ENCODE measurements around the gene STAM. TPM values are rescaled to one million over a fixed set of nuclear protein-coding genes. Genes with fewer than 3 reads are reported as not detected.

The STAM gene
- total RNA-seq, 2 donors from 2014 or later, result 7.3 to 15.5 TPM

GRCh38 chr10:17687117-17687831 is 43.3 kb downstream of the STAM start:
- 95 to 98% methylated on average over 15 of the region's 15 CpGs for WGBS, 2 donors
- no peak for ATAC-seq
- Histone ChIP-seq H3K9me3 (no peaks in the 10 kb centered on the region), H3K4me1 (peaks cover 7% of the 10 kb centered on the region), H3K4me3 (no peak overlapping the region), H3K27ac (no peak overlapping the region), H3K36me3 (replicated peaks in 1 of 2; ENCODE audit: insufficient read depth in 1 of 2, low read depth in 2 of 2) (peaks cover 0 to 7% of the 10 kb centered on the region in 2 donors), H3K27me3 (no peaks in the 10 kb centered on the region)
- intact Hi-C loops (cut with DNase I), result no loop called here
- TF ChIP-seq POLR2A (IDR thresholded peaks at IDR 0.05) (no peak), CTCF (IDR thresholded peaks at IDR 0.05) (no peak)
- DNase-seq, result no peak

- Histone ChIP-seq H3K4me1 (no peaks in the 10 kb centered on the region), H3K36me3 (replicated peaks in 1 of 2; ENCODE audit: insufficient read depth in 1 of 2, low read depth in 2 of 2) (peaks cover 0 to 7% of the 10 kb centered on the region in 2 donors), H3K27ac (no peak overlapping the region), H3K27me3 (no peaks in the 10 kb centered on the region), H3K4me3 (no peak overlapping the region), H3K9me3 (no peaks in the 10 kb centered on the region)
- TF ChIP-seq CTCF (IDR thresholded peaks at IDR 0.05) (no peak), POLR2A (IDR thresholded peaks at IDR 0.05) (no peak)
- no peak for ATAC-seq
- DNase-seq, result no peak
- intact Hi-C loops (cut with DNase I), result no loop called here
Observed at GRCh38 chr10:17689137-17689536, 45.2 kb downstream of the STAM start.

GRCh38 chr10:17693009-17693408 is 49.1 kb downstream of the STAM start:
- H3K36me3 ChIP-seq (replicated peaks in 1 of 2; ENCODE audit: insufficient read depth in 1 of 2, low read depth in 2 of 2), result peaks cover 0 to 7% of the 10 kb centered on the region in 2 donors
- no peaks in the 10 kb centered on the region for H3K27me3 ChIP-seq
- H3K4me3 ChIP-seq, result no peak overlapping the region
- intact Hi-C loops (cut with DNase I), result no loop called here
- TF ChIP-seq CTCF (IDR thresholded peaks at IDR 0.05) (no peak), POLR2A (IDR thresholded peaks at IDR 0.05) (no peak)
- no peak overlapping the region for H3K27ac ChIP-seq
- DNase-seq (no peak), ATAC-seq (no peak)
- H3K4me1 ChIP-seq, result no peaks in the 10 kb centered on the region
- no peaks in the 10 kb centered on the region for H3K9me3 ChIP-seq
- 82 to 86% methylated on average over 1 of the region's 1 CpG for WGBS, 2 donors

- Histone ChIP-seq H3K27ac (no peak overlapping the region), H3K36me3 (replicated peaks in 1 of 2; ENCODE audit: insufficient read depth in 1 of 2, low read depth in 2 of 2) (peaks cover 0 to 2% of the 10 kb centered on the region in 2 donors), H3K9me3 (no peaks in the 10 kb centered on the region), H3K4me3 (no peak overlapping the region), H3K27me3 (no peaks in the 10 kb centered on the region), H3K4me1 (no peaks in the 10 kb centered on the region)
- WGBS, 2 donors, result 97 to 98% methylated on average over 4 of the region's 4 CpGs
- DNase-seq (no peak), ATAC-seq (no peak)
- no peak for TF ChIP-seq CTCF (IDR thresholded peaks at IDR 0.05)
- no peak for TF ChIP-seq POLR2A (IDR thresholded peaks at IDR 0.05)
- intact Hi-C loops (cut with DNase I), result no loop called here
Observed at GRCh38 chr10:17698696-17699095, 54.7 kb downstream of the STAM start.

GRCh38 chr10:17701301-17701700 is 57.4 kb downstream of the STAM start:
- no peaks in the 10 kb centered on the region for H3K27me3 ChIP-seq
- DNase-seq, result no peak
- TF ChIP-seq POLR2A (IDR thresholded peaks at IDR 0.05) (no peak), CTCF (IDR thresholded peaks at IDR 0.05) (no peak)
- no peak for ATAC-seq
- H3K4me3 ChIP-seq, result no peak overlapping the region
- H3K4me1 ChIP-seq, result no peaks in the 10 kb centered on the region
- no peak overlapping the region for H3K27ac ChIP-seq
- intact Hi-C loops (cut with DNase I), result no loop called here
- 96 to 98% methylated on average over 3 of the region's 3 CpGs for WGBS, 2 donors
- H3K36me3 ChIP-seq (replicated peaks in 1 of 2; ENCODE audit: insufficient read depth in 1 of 2, low read depth in 2 of 2), result peaks cover 0 to 2% of the 10 kb centered on the region in 2 donors
- H3K9me3 ChIP-seq, result no peaks in the 10 kb centered on the region
